ENCODE data around the gene GLI3.

The GLI3 gene

DNA sequence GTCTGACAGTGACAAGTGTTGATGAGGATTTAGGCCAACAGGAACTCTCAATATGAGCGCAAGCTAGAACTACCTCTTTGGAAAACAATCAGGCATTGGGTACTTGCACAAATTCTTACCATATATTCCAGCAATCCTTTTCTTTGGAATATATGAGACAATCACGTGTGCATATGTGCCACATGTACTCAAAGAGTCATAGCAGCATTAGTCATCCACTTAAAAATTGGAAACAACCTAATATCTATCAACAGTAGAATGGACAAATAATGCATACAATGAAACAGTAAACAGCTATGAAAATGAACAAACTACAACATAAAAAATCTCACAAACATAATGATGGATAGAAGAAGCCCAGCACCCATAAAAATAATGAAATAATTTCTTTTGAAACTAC lies 179.7 kb downstream of the GLI3 start:
- H3K4me3 ChIP-seq (ENCODE audit: low read depth, low read length), result no peak overlapping the region
- TF ChIP-seq, protein P1, sequence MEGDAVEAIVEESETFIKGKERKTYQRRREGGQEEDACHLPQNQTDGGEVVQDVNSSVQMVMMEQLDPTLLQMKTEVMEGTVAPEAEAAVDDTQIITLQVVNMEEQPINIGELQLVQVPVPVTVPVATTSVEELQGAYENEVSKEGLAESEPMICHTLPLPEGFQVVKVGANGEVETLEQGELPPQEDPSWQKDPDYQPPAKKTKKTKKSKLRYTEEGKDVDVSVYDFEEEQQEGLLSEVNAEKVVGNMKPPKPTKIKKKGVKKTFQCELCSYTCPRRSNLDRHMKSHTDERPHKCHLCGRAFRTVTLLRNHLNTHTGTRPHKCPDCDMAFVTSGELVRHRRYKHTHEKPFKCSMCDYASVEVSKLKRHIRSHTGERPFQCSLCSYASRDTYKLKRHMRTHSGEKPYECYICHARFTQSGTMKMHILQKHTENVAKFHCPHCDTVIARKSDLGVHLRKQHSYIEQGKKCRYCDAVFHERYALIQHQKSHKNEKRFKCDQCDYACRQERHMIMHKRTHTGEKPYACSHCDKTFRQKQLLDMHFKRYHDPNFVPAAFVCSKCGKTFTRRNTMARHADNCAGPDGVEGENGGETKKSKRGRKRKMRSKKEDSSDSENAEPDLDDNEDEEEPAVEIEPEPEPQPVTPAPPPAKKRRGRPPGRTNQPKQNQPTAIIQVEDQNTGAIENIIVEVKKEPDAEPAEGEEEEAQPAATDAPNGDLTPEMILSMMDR (IDR thresholded peaks at IDR 0.05; ENCODE audit: low read depth, low read length), result no peak

DNA sequence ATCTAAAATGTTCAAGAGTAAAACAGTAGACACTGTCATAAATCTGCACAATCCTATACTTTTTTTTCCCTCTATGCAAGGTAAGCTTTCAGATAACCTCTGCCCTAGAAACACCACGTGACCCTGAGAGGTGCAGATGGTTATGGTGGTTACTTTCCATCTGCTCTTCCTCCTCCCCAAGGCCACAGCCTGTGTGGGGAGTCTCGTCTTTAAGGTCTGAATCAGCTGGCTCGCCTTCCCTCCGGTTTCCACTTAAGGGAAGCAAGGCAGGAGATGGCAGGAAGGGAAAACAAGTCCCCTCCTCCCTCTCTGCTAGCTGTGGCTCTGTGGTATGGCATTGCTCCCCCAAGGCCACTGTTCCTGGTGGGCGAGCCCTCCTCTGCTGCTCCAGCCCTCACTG lies 181.8 kb downstream of the GLI3 start:
- TF ChIP-seq, protein P1 (IDR thresholded peaks at IDR 0.05; ENCODE audit: low read depth, low read length), result no peak
- H3K4me3 ChIP-seq (ENCODE audit: low read depth, low read length), result no peak overlapping the region

DNA sequence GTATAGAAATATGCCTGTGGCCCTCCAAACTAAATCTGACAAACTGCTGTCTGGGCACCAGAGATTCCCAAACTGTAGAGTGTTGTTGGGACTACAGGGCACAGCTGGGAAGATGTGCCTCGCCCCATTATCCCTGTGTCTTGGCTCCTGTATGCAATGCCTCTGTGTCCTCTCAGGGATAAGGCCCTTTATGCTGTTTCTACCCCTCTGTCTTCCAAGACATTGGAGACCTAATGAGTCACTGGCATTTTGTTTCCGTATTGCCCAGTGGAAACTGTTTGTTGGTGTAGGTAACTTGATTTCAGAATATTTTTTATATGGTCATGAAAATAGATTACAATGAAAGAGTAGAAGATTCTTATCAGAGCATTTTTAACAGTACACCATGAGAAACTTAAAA lies 183.2 kb downstream of the GLI3 start:
- TF ChIP-seq, protein P1 (IDR thresholded peaks at IDR 0.05; ENCODE audit: low read depth, low read length), result no peak

DNA sequence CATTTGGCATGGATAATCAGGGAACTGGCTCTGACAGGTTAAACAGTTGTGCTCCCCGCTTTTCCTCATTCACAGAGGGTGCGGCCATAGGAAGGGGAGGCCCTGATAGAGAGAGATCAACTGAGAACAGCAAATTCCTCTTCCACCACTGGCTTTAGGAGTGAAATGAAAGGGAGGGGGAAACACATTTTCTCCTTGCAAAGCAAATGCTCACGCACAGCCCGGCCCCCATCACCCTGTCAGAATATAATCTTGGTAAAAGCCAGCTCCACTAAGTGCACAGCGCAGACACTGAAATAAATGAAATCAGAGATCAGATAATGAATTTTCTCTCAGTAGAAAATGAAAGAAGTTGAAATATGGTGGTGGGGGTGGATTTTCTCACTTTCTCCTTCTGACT lies 187.2 kb downstream of the GLI3 start:
- TF ChIP-seq, protein P1 (IDR thresholded peaks at IDR 0.05; ENCODE audit: low read depth, low read length), result no peak
- H3K4me3 ChIP-seq (ENCODE audit: low read depth, low read length), result no peak overlapping the region

More for the DNA sequence above, 183.2 kb downstream of the GLI3 start:
- no peak overlapping the region for H3K4me3 ChIP-seq (ENCODE audit: low read depth, low read length)

DNA sequence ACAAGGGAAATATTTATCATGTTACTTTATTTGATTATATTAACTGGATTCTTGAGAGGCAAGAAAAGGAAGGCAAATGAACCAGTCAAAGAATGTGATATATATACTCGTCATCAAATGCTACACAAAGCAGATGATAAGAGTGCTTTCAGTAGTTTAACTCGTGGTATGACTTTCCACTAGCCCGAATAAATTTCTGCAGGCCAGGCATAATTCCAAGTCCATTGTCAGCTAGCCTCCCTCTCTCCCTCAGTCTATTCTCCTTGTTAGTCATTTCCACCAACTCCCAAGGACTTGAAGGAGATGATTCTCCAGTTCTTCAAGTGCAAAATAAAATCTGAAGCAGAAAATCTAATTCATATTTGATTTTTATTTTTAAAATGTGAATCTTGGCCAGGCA lies 190.5 kb downstream of the GLI3 start:
- TF ChIP-seq, protein P1 (IDR thresholded peaks at IDR 0.05; ENCODE audit: low read depth, low read length), result no peak
- no peak overlapping the region for H3K4me3 ChIP-seq (ENCODE audit: low read depth, low read length)

DNA sequence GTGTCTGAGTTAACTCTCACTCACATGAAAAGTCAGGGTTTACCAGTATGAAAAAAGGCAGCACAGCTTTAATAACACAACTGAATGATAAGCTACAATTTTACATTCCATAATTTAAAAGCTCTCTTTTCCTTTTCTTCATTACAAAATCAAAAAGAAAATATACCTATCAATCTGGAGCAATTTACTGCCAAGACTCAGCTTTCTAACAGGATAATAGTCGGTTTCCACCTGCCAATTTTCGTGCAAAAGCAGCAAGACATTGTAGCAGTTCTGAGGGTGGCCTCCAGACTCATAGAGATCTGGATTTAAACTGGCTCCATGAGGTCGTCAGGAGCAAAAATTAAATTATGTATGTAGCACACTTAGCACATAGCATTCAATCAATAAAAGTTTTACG lies 191.0 kb downstream of the GLI3 start:
- TF ChIP-seq, protein P1 (IDR thresholded peaks at IDR 0.05; ENCODE audit: low read depth, low read length), result no peak
- H3K4me3 ChIP-seq (ENCODE audit: low read depth, low read length), result no peak overlapping the region

DNA sequence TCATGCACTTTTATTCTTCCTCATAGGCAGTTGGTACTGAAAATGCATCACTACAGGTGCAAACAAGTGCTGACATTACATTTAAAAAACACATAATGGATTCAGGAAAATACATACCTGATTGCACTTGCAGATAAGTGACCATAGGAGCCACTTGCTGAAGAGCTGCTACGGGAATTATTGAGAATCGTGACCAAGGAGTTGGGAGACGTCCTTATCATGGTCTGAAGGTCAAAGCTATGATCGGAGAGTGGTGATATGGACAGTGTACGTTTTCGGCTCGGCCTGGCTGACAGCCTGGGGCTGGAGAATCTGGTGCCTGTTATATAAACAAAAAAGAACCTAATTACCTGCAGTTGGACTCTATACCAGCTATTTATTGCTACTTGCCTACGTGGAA lies 197.1 kb downstream of the GLI3 start:
- TF ChIP-seq, protein P1 (IDR thresholded peaks at IDR 0.05; ENCODE audit: low read depth, low read length), result no peak
- no peak overlapping the region for H3K4me3 ChIP-seq (ENCODE audit: low read depth, low read length)

All from WI38 (cell line).